B cell (primary cell): Measurements from ENCODE around the gene ZNF365. TPM values are rescaled to one million over a fixed set of nuclear protein-coding genes. Genes with fewer than 3 reads are reported as not detected.
"Not testable (repeated sequence)": the region's sequence is repeated elsewhere in the genome, so short reads cannot be mapped to it uniquely, and the experiment has no call there.

Source experiments
- ATAC-seq: fragments of 200-7000 bp; cut with Tn5 transposase; one replicate; pipeline ENCODE4 v1.10.0; 2021; ENCODE audit warnings: low read depth, mild to moderate bottlenecking, moderate number of reproducible peaks, moderate library complexity
- CTCF ChIA-PET: fragments of 350-600 bp; sonication (Branson Sonifier 250); formaldehyde crosslinking; loops from one replicate; lab custom pipeline; 2021; ENCODE audit warnings: antibody characterized with exemption, inconsistent platforms; lab: Charles Lee
- POLR2A ChIA-PET: fragments of 350-600 bp; sonication (Branson Sonifier 250); formaldehyde crosslinking; loops from one replicate; lab custom pipeline; 2021; ENCODE audit warnings: antibody characterized with exemption; lab: Charles Lee
- DNase-seq: peaks from one replicate; pipeline ENCODE4 v3.0.0; 2013
- H2AFZ ChIP-seq: 2 replicates; pipeline ENCODE4 v1.6.1; 2012; ENCODE audit warnings: mild to moderate bottlenecking, low read depth, low read length; ENCODE audit not compliant: insufficient read depth, poor library complexity, severe bottlenecking
- H3K27ac ChIP-seq, 2 donors: 1 replicate in 1 of 2; 2 replicates in 1 of 2; pipeline ENCODE4 v1.5.1; 2012 to 2013; ENCODE audit warnings: low read length in 2 of 2, mild to moderate bottlenecking in 2 of 2, moderate library complexity in 1 of 2
- H3K27me3 ChIP-seq, 4 experiments: fragments of 200-600 bp in 1 of 4; sonication (generic) in 1 of 4; replicated peaks in 1 of 4; 1 replicate in 2 of 4; 2 replicates in 2 of 4; pipeline versions ENCODE4 v1.6.1 to v1.7.0; 2013 to 2016; ENCODE audit warnings: low read length in 3 of 4, mild to moderate bottlenecking in 2 of 4, mixed read lengths in 1 of 4, moderate library complexity in 1 of 4; ENCODE audit not compliant: insufficient read depth in 4 of 4, control insufficient read depth in 3 of 4; ENCODE audit errors: control extremely low read depth in 1 of 4
- H3K36me3 ChIP-seq, 2 experiments: replicated peaks in 1 of 2; 1 replicate in 1 of 2; 2 replicates in 1 of 2; pipeline versions ENCODE4 v1.6.1 to v1.7.1; 2013; ENCODE audit warnings: low read length in 1 of 2; ENCODE audit not compliant: insufficient read depth in 2 of 2, control insufficient read depth in 1 of 2; ENCODE audit errors: control extremely low read depth in 1 of 2, extremely low read depth in 1 of 2
- H3K4me1 ChIP-seq, 2 donors: fragments of 200-600 bp in 1 of 2; sonication (generic) in 1 of 2; 1 replicate in 1 of 2; 2 replicates in 1 of 2; pipeline versions ENCODE4 v1.5.1 to v1.6.1; 2013 to 2017; ENCODE audit warnings: low read length in 2 of 2; ENCODE audit not compliant: control insufficient read depth in 2 of 2, insufficient read depth in 2 of 2
- H3K4me2 ChIP-seq: replicated peaks from 2 replicates; pipeline ENCODE3; 2012; ENCODE audit warnings: mild to moderate bottlenecking, low read depth, low read length; ENCODE audit not compliant: poor library complexity, severe bottlenecking
- H3K4me3 ChIP-seq, 5 experiments: fragments of 200-600 bp in 1 of 5; sonication (generic) in 1 of 5; 1 replicate in 3 of 5; 2 replicates in 2 of 5; pipeline versions ENCODE4 v1.5.1 to v1.7.0; 2011 to 2016; ENCODE audit warnings: low read length in 4 of 5, mild to moderate bottlenecking in 4 of 5, low read depth in 2 of 5, control low read depth in 1 of 5, moderate library complexity in 1 of 5; ENCODE audit not compliant: insufficient read depth in 1 of 5; ENCODE audit errors: control extremely low read depth in 1 of 5, extremely low read depth in 1 of 5
- H3K79me2 ChIP-seq: fragments of 200-600 bp; sonication (generic); one replicate; pipeline ENCODE4 v1.6.0; 2016; ENCODE audit warnings: low read length; ENCODE audit not compliant: control insufficient read depth, insufficient read depth
- H3K9ac ChIP-seq: fragments of 200-600 bp; sonication (generic); 2 replicates; pipeline ENCODE4 v1.6.1; 2017; ENCODE audit warnings: mild to moderate bottlenecking, low read length, moderate library complexity
- H3K9me3 ChIP-seq, 3 donors: one replicate each; pipeline versions ENCODE4 v1.6.1 to v1.7.1; 2013; ENCODE audit warnings: low read length in 2 of 3; ENCODE audit not compliant: control insufficient read depth in 2 of 3, insufficient read depth in 1 of 3; ENCODE audit errors: control extremely low read depth in 1 of 3
- H4K20me1 ChIP-seq: 2 replicates; pipeline ENCODE4 v1.6.0; 2012; ENCODE audit warnings: mild to moderate bottlenecking, low read length; ENCODE audit not compliant: insufficient read depth, control insufficient read depth, poor library complexity, severe bottlenecking
- H3K27ac Mint-ChIP-seq: one replicate; pipeline ENCODE4 v1.8.0; 2021; ENCODE audit warnings: mixed read lengths
- H3K27me3 Mint-ChIP-seq: one replicate; pipeline ENCODE4 v1.8.0; 2021; ENCODE audit warnings: mixed read lengths
- H3K4me1 Mint-ChIP-seq: one replicate; pipeline ENCODE4 v1.8.0; 2021; ENCODE audit warnings: mixed read lengths
- H3K4me3 Mint-ChIP-seq: one replicate; pipeline ENCODE4 v1.8.0; 2021; ENCODE audit warnings: mixed read lengths
- H3K9me3 Mint-ChIP-seq: one replicate; pipeline ENCODE4 v1.8.0; 2022; ENCODE audit warnings: mixed read lengths; ENCODE audit not compliant: insufficient read depth
- CTCF ChIP-seq: fragments of 200-600 bp; IDR thresholded peaks from one replicate; pipeline ENCODE4 v1.8.0; 2022; ENCODE audit warnings: antibody characterized with exemption, mild to moderate bottlenecking
- EZH2 ChIP-seq: IDR thresholded peaks from 2 replicates; pipeline ENCODE4 v1.6.1; 2012; ENCODE audit warnings: borderline replicate concordance, low read depth, mild to moderate bottlenecking, moderate library complexity, low read length; ENCODE audit not compliant: insufficient read depth, poor library complexity, severe bottlenecking
- whole genome bisulfite sequencing: methylation state at CpG from one replicate; pipeline ENCODE4 v1.1.5; 2013; ENCODE audit warnings: missing lambda C conversion rate; ENCODE audit not compliant: insufficient coverage; 5-methylcytosine and 5-hydroxymethylcytosine counted together
- intact Hi-C: fragments of 100-400 bp; cut with micrococcal nuclease; formaldehyde crosslinking; loops from one replicate; pipeline ENCODE4 v1.10.0; 2022
- polyA plus RNA-seq: library from polyadenylated mRNA; depleted of rRNA; stranded (reverse); fragments of >200 nt; gene quantifications from 2 replicates; pipeline ENCODE4 v1.2.3, GENCODE V29; 2012
- total RNA-seq, 2 donors: library from RNA; stranded (reverse); fragments of 120-200 nt in 1 of 2; gene quantifications; 1 replicate in 1 of 2; 2 replicates in 1 of 2; pipeline versions ENCODE4 v1.2.3 to v1.2.4, GENCODE V29; 2013 to 2022

Gene ZNF365
- total and polyA plus RNA-seq, 2 donors (not counting 1 experiment from before 2014, with no cell fraction given): 0.06 to 0.34 TPM

GRCh38 chr10:62402508-62402907, 28.3 kb downstream of the ZNF365 start:
- Mint-ChIP-seq H3K27ac (no peak overlapping the region), H3K27me3 (peaks cover 9% of the 10 kb centered on the region), H3K9me3 (peaks cover 2% of the 10 kb centered on the region), H3K4me1 (no peaks in the 10 kb centered on the region), H3K4me3 (no peak overlapping the region)
- Histone ChIP-seq H3K9me3 (peaks cover 0 to 6% (median 4%) of the 10 kb centered on the region in 3 donors), H3K9ac (no peak overlapping the region), H3K79me2 (no peaks in the 10 kb centered on the region), H2AFZ (no peak overlapping the region), H3K27ac (no peak overlapping the region), H3K4me3 (no peak overlapping the region), H3K4me2 (no peak overlapping the region), H3K36me3 (no peaks in the 10 kb centered on the region), H3K4me1 (no peaks in the 10 kb centered on the region), H4K20me1 (no peaks in the 10 kb centered on the region), H3K27me3 (no peaks in the 10 kb centered on the region)
- DNase-seq (no peak), ATAC-seq (no peak)
- ChIA-PET POLR2A (no interaction called here), CTCF (no interaction called here)
- intact Hi-C loops: no loop called here
- TF ChIP-seq CTCF (no peak), EZH2 (no peak)

DNA sequence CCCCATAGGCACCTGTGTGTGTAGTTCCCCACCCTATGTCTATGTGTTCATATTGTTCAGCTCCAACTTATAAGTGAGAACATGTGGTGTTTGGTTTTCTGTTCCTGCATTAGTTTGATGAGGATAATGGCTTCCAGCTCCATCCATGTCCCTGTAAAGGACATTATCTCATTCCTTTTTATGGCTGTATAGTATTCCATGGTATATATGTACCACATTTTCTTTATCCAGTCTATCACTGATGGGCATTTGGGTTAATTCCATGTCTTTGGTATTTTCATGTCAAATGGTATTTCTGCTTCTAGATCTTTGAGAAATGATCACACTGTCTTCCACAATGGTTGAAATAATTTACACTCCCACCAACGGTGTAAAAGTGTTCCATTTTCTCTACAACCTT, 36.4 kb downstream of the ZNF365 start:
- intact Hi-C loops, H3K4me3 Mint-ChIP-seq, H3K27ac Mint-ChIP-seq, H3K4me1 ChIP-seq, DNase-seq, H3K79me2 ChIP-seq, ATAC-seq, H3K27me3 ChIP-seq, H4K20me1 ChIP-seq, H3K9me3 ChIP-seq, H2AFZ ChIP-seq, H3K9me3 Mint-ChIP-seq, H3K9ac ChIP-seq, POLR2A ChIA-PET, H3K27ac ChIP-seq, H3K4me2 ChIP-seq, H3K4me1 Mint-ChIP-seq, H3K4me3 ChIP-seq, H3K36me3 ChIP-seq: not testable (repeated sequence)
- CTCF ChIA-PET: interaction anchor here (1.8 kb wide), 1 partner anchor 11 kb away, joined by 4 read pairs; no protein-coding TSS in a partner anchor
- peaks cover 42% of the 10 kb centered on the region for H3K27me3 Mint-ChIP-seq
- WGBS: no CpG with 5 or more reads among the region's 1 CpG

DNA sequence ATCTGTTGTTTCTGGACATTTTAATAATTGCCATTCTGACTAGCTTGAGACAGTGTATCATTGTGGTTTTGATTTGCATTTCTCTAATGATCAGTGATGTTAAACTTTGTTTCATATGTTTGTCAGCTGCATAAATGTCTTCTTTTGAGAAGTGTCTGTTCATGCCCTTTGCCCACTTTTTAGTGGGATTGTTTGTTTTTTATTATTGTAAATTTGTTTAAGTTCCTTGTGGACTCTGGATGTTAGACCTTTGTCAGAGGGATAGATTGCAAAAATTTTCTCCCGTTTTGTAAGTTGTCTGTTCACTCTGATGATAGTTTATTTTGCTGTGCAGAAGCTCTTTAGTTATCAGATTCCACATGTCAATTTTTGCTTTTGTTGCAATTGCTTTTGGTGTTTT, 36.8 kb downstream of the ZNF365 start:
- CTCF ChIA-PET: interaction anchor here (1.8 kb wide), 1 partner anchor 10 kb away, joined by 4 read pairs; no protein-coding TSS in a partner anchor
- H3K27ac ChIP-seq, H4K20me1 ChIP-seq, H3K27me3 ChIP-seq, H3K4me1 Mint-ChIP-seq, POLR2A ChIA-PET, intact Hi-C loops, H3K36me3 ChIP-seq, H3K9ac ChIP-seq, H3K9me3 ChIP-seq, ATAC-seq, H3K4me2 ChIP-seq, DNase-seq, H3K4me1 ChIP-seq, H3K79me2 ChIP-seq, H2AFZ ChIP-seq, H3K27ac Mint-ChIP-seq, H3K9me3 Mint-ChIP-seq, H3K4me3 ChIP-seq, H3K4me3 Mint-ChIP-seq: not testable (repeated sequence)
- WGBS: no CpG with 5 or more reads among the region's 1 CpG
- peaks cover 46% of the 10 kb centered on the region for H3K27me3 Mint-ChIP-seq
